IPS-20b (cell line): ENCODE results near the gene PTPRK.

Experiments
- H3K27ac ChIP-seq: one replicate; pipeline ENCODE4 v1.5.1; 2013; ENCODE audit warnings: low read length
- H3K27me3 ChIP-seq: 2 replicates; pipeline ENCODE4 v1.6.1; 2013; ENCODE audit warnings: mild to moderate bottlenecking, low read length, inconsistent platforms; ENCODE audit not compliant: insufficient read depth
- H3K36me3 ChIP-seq: 2 replicates; pipeline ENCODE4 v1.6.1; 2013; ENCODE audit warnings: low read depth, mild to moderate bottlenecking, inconsistent platforms, low read length, moderate library complexity; ENCODE audit not compliant: insufficient read depth
- H3K4me1 ChIP-seq: 2 replicates; pipeline ENCODE4 v1.6.1; 2013; ENCODE audit warnings: mild to moderate bottlenecking, control low read depth, inconsistent platforms, low read length, moderate library complexity; ENCODE audit not compliant: insufficient read depth
- H3K4me3 ChIP-seq: 2 replicates; pipeline ENCODE4 v1.5.1; 2013; ENCODE audit warnings: mild to moderate bottlenecking, low read length, inconsistent platforms
- H3K9ac ChIP-seq: 2 replicates; pipeline ENCODE4 v1.6.1; 2013; ENCODE audit warnings: low read depth, mild to moderate bottlenecking, inconsistent platforms, low read length, moderate library complexity
- H3K9me3 ChIP-seq: 2 replicates; pipeline ENCODE4 v1.6.1; 2013; ENCODE audit warnings: mild to moderate bottlenecking, low read depth, low read length, inconsistent platforms; ENCODE audit not compliant: insufficient read depth

Gene PTPRK

DNA sequence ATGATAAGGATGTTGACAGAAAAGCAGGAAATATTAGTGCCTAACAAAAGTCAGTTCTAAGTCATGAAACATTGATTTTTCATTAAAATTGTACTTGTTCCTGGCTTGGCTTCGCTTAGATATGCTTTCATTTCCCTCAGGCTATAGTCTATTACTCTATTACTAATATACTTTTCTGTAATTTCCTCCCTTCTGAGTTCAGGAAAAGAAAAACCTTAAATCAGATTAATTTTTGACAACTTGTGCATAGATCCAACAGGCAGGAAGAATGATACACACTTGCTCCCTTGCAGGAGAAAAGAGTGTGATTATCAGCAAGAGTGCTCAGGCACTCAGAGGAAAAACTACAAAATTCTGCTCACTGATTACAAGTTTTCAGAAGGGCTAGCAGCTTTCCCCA, 474.4 kb downstream of the PTPRK start:
- no peak overlapping the region for H3K27ac ChIP-seq
- H3K9me3 ChIP-seq: no peaks in the 10 kb centered on the region
- no peaks in the 10 kb centered on the region; the same call in 1 of the 2 replicates for H3K4me1 ChIP-seq
- H3K9ac ChIP-seq: no peak overlapping the region
- H3K36me3 ChIP-seq: no peaks in the 10 kb centered on the region
- H3K27me3 ChIP-seq: no peaks in the 10 kb centered on the region
- no peak overlapping the region for H3K4me3 ChIP-seq

GRCh38 chr6:128039543-128039942, 480.9 kb downstream of the PTPRK start:
- no peak overlapping the region for H3K9ac ChIP-seq
- H3K4me1 ChIP-seq: no peaks in the 10 kb centered on the region
- no peaks in the 10 kb centered on the region for H3K9me3 ChIP-seq
- H3K4me3 ChIP-seq: no peak overlapping the region
- H3K27me3 ChIP-seq: no peaks in the 10 kb centered on the region
- H3K36me3 ChIP-seq: no peaks in the 10 kb centered on the region
- H3K27ac ChIP-seq: no peak overlapping the region

GRCh38 chr6:128036808-128037570, 483.4 kb downstream of the PTPRK start:
- Histone ChIP-seq H3K9ac (no peak overlapping the region), H3K27ac (no peak overlapping the region), H3K9me3 (no peaks in the 10 kb centered on the region), H3K36me3 (no peaks in the 10 kb centered on the region), H3K4me1 (no peaks in the 10 kb centered on the region), H3K4me3 (no peak overlapping the region), H3K27me3 (no peaks in the 10 kb centered on the region)

DNA sequence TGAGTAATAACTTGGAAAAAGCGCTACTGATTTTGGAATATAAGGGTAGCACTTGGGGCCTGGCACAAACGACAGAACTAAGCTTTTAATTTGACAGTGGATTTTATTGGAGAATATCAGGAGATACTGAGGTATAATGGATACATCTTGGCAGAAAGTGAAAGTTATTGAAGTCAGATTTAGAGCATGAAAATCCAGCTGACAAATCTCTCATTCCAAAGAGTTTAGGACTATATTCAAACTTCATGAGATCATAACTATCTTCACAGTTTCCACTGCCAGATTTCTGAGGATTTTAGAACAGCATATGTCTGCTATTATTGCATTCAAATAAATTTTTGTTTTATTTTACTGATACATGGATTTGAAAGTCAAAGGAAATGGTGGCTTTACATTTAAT, 487.2 kb downstream of the PTPRK start:
- Histone ChIP-seq H3K9me3 (no peaks in the 10 kb centered on the region), H3K36me3 (no peaks in the 10 kb centered on the region), H3K9ac (no peak overlapping the region), H3K4me3 (no peak overlapping the region), H3K4me1 (no peaks in the 10 kb centered on the region), H3K27ac (no peak overlapping the region), H3K27me3 (no peaks in the 10 kb centered on the region)

DNA sequence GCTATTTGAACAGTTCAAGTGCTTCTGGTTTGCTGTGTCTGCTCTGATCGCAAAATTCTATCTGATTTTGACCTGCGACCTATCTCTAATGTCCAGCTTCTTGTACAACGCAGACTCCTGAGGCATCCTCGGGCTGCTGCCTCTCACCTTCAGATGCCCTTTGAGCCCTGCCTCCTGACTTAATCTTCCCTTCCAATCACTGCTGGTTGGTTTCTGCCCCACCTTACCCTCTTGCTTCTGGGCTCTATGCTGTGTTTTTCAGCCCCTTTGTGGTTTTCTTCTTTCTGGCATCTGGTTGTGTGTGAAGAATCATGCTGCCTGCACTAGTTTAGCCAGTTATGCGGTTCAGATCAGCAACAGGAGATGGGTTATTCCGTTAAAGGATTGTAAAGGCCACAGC, 488.4 kb downstream of the PTPRK start:
- Histone ChIP-seq H3K27ac (no peak overlapping the region), H3K4me3 (no peak overlapping the region)

GRCh38 chr6:128029826-128030225, 490.6 kb downstream of the PTPRK start:
- H3K36me3 ChIP-seq: no peaks in the 10 kb centered on the region
- H3K4me3 ChIP-seq: no peak overlapping the region
- no peaks in the 10 kb centered on the region for H3K9me3 ChIP-seq
- H3K27ac ChIP-seq: no peak overlapping the region
- no peak overlapping the region for H3K9ac ChIP-seq
- H3K4me1 ChIP-seq: peaks cover 11% of the 10 kb centered on the region
- no peaks in the 10 kb centered on the region for H3K27me3 ChIP-seq

More for the DNA sequence above, 488.4 kb downstream of the PTPRK start:
- H3K36me3 ChIP-seq: no peaks in the 10 kb centered on the region
- no peaks in the 10 kb centered on the region for H3K4me1 ChIP-seq
- H3K27me3 ChIP-seq: no peaks in the 10 kb centered on the region
- no peak overlapping the region for H3K9ac ChIP-seq
- H3K9me3 ChIP-seq: no peaks in the 10 kb centered on the region

GRCh38 chr6:128028183-128028582, 492.2 kb downstream of the PTPRK start:
- Histone ChIP-seq H3K4me3 (no peak overlapping the region), H3K27ac (no peak overlapping the region), H3K4me1 (peaks cover 13% of the 10 kb centered on the region), H3K36me3 (no peaks in the 10 kb centered on the region), H3K9me3 (no peaks in the 10 kb centered on the region), H3K27me3 (no peaks in the 10 kb centered on the region), H3K9ac (no peak overlapping the region)

DNA sequence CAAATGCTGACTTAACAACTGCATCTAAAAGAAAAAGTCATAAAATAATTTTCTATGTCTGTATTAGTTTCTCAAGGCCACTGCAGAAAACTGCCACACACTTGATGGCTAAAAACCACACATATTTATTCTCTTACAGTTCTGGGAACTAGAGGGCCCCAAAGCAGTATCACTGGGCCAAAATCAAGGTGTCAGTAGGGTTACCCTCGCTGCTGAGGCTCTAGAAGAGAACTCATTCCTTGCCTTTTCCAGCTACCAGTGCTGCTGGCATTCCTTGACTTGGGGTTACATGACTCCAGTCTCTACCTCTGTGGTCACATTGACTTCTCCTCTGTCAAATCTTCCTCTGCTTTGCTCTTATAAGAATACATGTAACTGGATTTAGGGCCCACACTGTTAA, 494.9 kb downstream of the PTPRK start:
- no peaks in the 10 kb centered on the region for H3K36me3 ChIP-seq

DNA sequence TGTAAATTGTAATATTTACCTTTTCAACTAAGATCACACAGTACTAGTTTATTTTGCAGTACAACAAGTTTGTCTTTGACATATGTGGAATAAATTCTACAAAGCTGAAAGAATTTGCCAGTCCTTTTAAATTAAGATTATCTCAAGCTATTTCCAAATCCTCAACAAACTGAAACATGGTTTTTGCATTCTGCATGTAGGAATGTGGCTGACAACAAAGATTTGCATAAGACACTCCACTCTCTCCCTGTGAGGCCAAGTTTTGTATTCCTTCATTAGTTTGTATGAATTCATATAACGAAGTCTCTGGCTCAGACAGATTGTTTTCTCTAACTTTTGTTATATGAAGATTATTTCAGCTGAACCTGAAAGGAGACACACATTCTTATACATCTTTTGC, 495.4 kb downstream of the PTPRK start:
- peaks cover 23% of the 10 kb centered on the region for H3K4me1 ChIP-seq
- no peak overlapping the region for H3K9ac ChIP-seq
- no peaks in the 10 kb centered on the region for H3K9me3 ChIP-seq
- H3K4me3 ChIP-seq: no peak overlapping the region
- H3K27me3 ChIP-seq: no peaks in the 10 kb centered on the region
- no peaks in the 10 kb centered on the region for H3K36me3 ChIP-seq
- no peak overlapping the region for H3K27ac ChIP-seq

More for the DNA sequence above, 494.9 kb downstream of the PTPRK start:
- peaks cover 23% of the 10 kb centered on the region for H3K4me1 ChIP-seq
- no peak overlapping the region for H3K27ac ChIP-seq
- no peak overlapping the region for H3K4me3 ChIP-seq
- no peaks in the 10 kb centered on the region for H3K9me3 ChIP-seq
- no peaks in the 10 kb centered on the region for H3K27me3 ChIP-seq
- no peak overlapping the region for H3K9ac ChIP-seq

- Histone ChIP-seq H3K9ac (no peak overlapping the region), H3K4me3 (no peak overlapping the region), H3K27me3 (no peaks in the 10 kb centered on the region), H3K4me1 (peaks cover 23% of the 10 kb centered on the region), H3K27ac (no peak overlapping the region), H3K9me3 (no peaks in the 10 kb centered on the region), H3K36me3 (no peaks in the 10 kb centered on the region)
Observed at GRCh38 chr6:128024046-128024445, 496.4 kb downstream of the PTPRK start.

DNA sequence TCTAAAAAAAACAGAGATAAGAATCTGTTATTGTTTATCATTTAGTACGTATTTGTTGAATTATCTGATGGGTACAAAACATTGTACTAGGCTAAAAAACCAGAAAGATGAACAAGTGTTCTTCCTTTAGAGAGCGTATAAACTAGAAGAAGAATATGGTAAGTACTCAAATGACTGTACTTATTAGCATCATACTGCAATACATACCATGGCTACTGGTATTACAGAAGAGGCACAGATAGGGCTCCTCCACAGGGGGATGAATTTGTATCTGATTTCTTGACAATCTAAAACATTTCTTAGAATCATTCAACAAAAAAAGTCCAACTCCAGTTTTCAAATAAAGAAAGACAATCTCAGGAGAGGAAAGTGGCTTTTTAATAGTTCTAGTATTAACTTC, 501.6 kb downstream of the PTPRK start:
- H3K9ac ChIP-seq: no peak overlapping the region
- H3K4me3 ChIP-seq: no peak overlapping the region
- no peaks in the 10 kb centered on the region for H3K36me3 ChIP-seq
- no peaks in the 10 kb centered on the region for H3K27me3 ChIP-seq
- H3K4me1 ChIP-seq: peaks cover 9% of the 10 kb centered on the region
- no peak overlapping the region for H3K27ac ChIP-seq
- no peaks in the 10 kb centered on the region for H3K9me3 ChIP-seq

DNA sequence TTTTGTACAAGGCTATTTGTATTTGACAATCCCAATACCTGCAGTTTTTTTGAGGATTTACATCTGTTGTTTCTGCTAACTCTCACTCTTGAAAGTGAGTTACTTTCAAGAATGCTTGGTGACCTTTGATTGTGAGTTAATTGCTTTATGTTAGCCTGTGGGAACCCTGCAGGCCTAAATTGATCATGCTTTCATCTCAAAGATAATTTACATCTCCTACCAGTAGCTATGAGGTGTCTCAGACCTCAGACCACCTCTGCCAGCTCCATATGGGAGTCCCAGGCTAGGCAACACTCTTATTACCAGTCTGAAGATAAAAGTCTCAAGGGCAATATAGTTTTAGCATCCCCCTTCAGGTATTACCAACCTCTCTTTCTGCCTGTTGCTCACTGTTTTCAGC, 503.1 kb downstream of the PTPRK start:
- Histone ChIP-seq H3K36me3 (no peaks in the 10 kb centered on the region), H3K4me3 (no peak overlapping the region), H3K9me3 (no peaks in the 10 kb centered on the region), H3K27ac (no peak overlapping the region), H3K4me1 (peaks cover 3% of the 10 kb centered on the region; the same call in 1 of the 2 replicates), H3K9ac (no peak overlapping the region), H3K27me3 (no peaks in the 10 kb centered on the region)
